Stimulated activated CD4-positive, alpha-beta T cell treated with anti-CD3 and anti-CD28 coated beads, Interleukin-12 subunit alpha, Interleukin-12 subunit beta, amount 100 ng/mL, for 24 hours (primary cell): ENCODE measurements around the gene LSAMP.
A peak's percentile ranks its signal among the peaks of the same experiment; 100 is the strongest.

Source experiments
- DNase-seq, 2 experiments: peaks; one replicate each; pipeline ENCODE4 v3.0.0-alpha.2; 2020; ENCODE audit warnings: low read depth in 2 of 2

LSAMP gene

GRCh38 chr3:115836944-115837343 lies 608.3 kb downstream of the LSAMP start:
- DNase-seq, result no peak

GRCh38 chr3:115835946-115836345 lies 609.3 kb downstream of the LSAMP start:
- DNase-seq, result no peak

- no peak for DNase-seq
Measured at GRCh38 chr3:115834068-115834467, 611.2 kb downstream of the LSAMP start.

- DNase-seq, result no peak
Measured at GRCh38 chr3:115833074-115833473, 612.2 kb downstream of the LSAMP start.

- no peak for DNase-seq
Measured at GRCh38 chr3:115832265-115832664, 613.0 kb downstream of the LSAMP start.

GRCh38 chr3:115831864-115832263 lies 613.4 kb downstream of the LSAMP start:
- DNase-seq, result no peak

- DNase-seq, result no peak
Measured at GRCh38 chr3:115830764-115831395, 614.4 kb downstream of the LSAMP start.

- DNase-seq, result no peak
Measured at GRCh38 chr3:115828401-115828800, 616.9 kb downstream of the LSAMP start.

- no peak for DNase-seq
Measured at GRCh38 chr3:115827495-115827894, 617.8 kb downstream of the LSAMP start.

GRCh38 chr3:115825046-115825445 lies 620.2 kb downstream of the LSAMP start:
- no peak for DNase-seq

GRCh38 chr3:115823083-115823482 lies 622.2 kb downstream of the LSAMP start:
- no peak for DNase-seq

GRCh38 chr3:115822579-115822978 lies 622.7 kb downstream of the LSAMP start:
- no peak for DNase-seq

GRCh38 chr3:115819785-115820384 lies 625.4 kb downstream of the LSAMP start:
- peak; percentile 12 to 54 for DNase-seq

GRCh38 chr3:115814778-115815380 lies 630.4 kb downstream of the LSAMP start:
- DNase-seq, result peak; percentile 35 to 66

GRCh38 chr3:115814006-115814405 lies 631.3 kb downstream of the LSAMP start:
- no peak for DNase-seq

GRCh38 chr3:115808816-115809215 lies 636.5 kb downstream of the LSAMP start:
- DNase-seq, result no peak

- no peak for DNase-seq
Measured at GRCh38 chr3:115808244-115808643, 637.0 kb downstream of the LSAMP start.

- no peak for DNase-seq
Measured at GRCh38 chr3:115806501-115806900, 638.8 kb downstream of the LSAMP start.

- no peak for DNase-seq
Measured at GRCh38 chr3:115805520-115805919, 639.8 kb downstream of the LSAMP start.

GRCh38 chr3:115804713-115805119 lies 640.6 kb downstream of the LSAMP start:
- no peak for DNase-seq

- no peak for DNase-seq
Measured at GRCh38 chr3:115804200-115804599, 641.1 kb downstream of the LSAMP start.

- no peak for DNase-seq
Measured at GRCh38 chr3:115803661-115804060, 641.6 kb downstream of the LSAMP start.

GRCh38 chr3:115800489-115801075 lies 644.7 kb downstream of the LSAMP start:
- no peak for DNase-seq
